ENCODE data around the gene ZSCAN2. TPM values are rescaled to one million over a fixed set of nuclear protein-coding genes. Genes with fewer than 3 reads are reported as not detected.

Gene ZSCAN2
- total and polyA plus RNA-seq, 2 of the 8 experiments (the other 6 are each of a cell fraction or from before 2014, with no cell fraction given), result 23.6 to 52.4 TPM

GRCh38 chr15:84570164-84570735 is 30.6 kb upstream of the ZSCAN2 start (continued):
- TF ChIP-seq TBP (IDR thresholded peaks at IDR 0.05; ENCODE audit: low read depth, low read length), result no peak
- TF ChIP-seq SIN3A (conservative IDR thresholded peaks at IDR 0.05 in 1 of 2, IDR thresholded peaks at IDR 0.05 in 1 of 2; ENCODE audit: low read depth in 1 of 2, low read length in 2 of 2), result no peak
- TF ChIP-seq TAF1 (IDR thresholded peaks at IDR 0.05; ENCODE audit: low read depth, low read length), result 0 out of 2 replicates have a peak, but pooled peaks have one; percentile 29
- no peak for TF ChIP-seq FOSL1 (IDR thresholded peaks at IDR 0.05; ENCODE audit: insufficient read depth, low read depth, low read length)
- TF ChIP-seq HDAC2 (IDR thresholded peaks at IDR 0.05; ENCODE audit: borderline replicate concordance in 1 of 2, low read depth in 2 of 2, low read length in 2 of 2), result no peak
- no peak for TF ChIP-seq POU5F1 (IDR thresholded peaks at IDR 0.05; ENCODE audit: low read depth, low read length)
- TF ChIP-seq CTCF (IDR thresholded peaks at IDR 0.05; ENCODE audit: control extremely low read depth in 1 of 3, insufficient read depth in 1 of 3, low read depth in 1 of 3, low read length in 3 of 3), result no peak
- TF ChIP-seq EGR1 (IDR thresholded peaks at IDR 0.05; ENCODE audit: borderline replicate concordance, low read depth, low read length), result no peak
- peak; percentile 53 for TF ChIP-seq PHF8 (conservative IDR thresholded peaks at IDR 0.05; ENCODE audit: low read depth, low read length)
- no peak for TF ChIP-seq NRF1 (IDR thresholded peaks at IDR 0.05; ENCODE audit: low read depth, low read length)
- TF ChIP-seq SIRT6 (IDR thresholded peaks at IDR 0.05; ENCODE audit: low read length), result no peak

All from H1 (cell line).